ENCODE results near the gene ZBTB8OS. TPM values are rescaled to one million over a fixed set of nuclear protein-coding genes. Genes with fewer than 3 reads are reported as not detected.
"Not testable (repeated sequence)": the region's sequence is repeated elsewhere in the genome, so short reads cannot be mapped to it uniquely, and the experiment has no call there.

The ZBTB8OS gene
- total RNA-seq, 1 experiment from 2014 or later = 81.1 TPM

GRCh38 chr1:32636914-32637645, 13.3 kb downstream of the ZBTB8OS start:
- Histone ChIP-seq H3K9me3 (replicated peaks) (no peaks in the 10 kb centered on the region), H3K27ac (no peak overlapping the region), H3K27me3 (replicated peaks) (no peaks in the 10 kb centered on the region), H3K4me1 (replicated peaks) (no peaks in the 10 kb centered on the region), H3K4me3 (no peak overlapping the region), H3K36me3 (peaks cover 30% of the 10 kb centered on the region)
- no peak for DNase-seq (ENCODE audit: low read depth in 1 of 2, low spot score in 2 of 2)

GRCh38 chr1:32635508-32636277, 14.7 kb downstream of the ZBTB8OS start:
- H3K4me1 ChIP-seq (replicated peaks) = no peaks in the 10 kb centered on the region
- no peaks in the 10 kb centered on the region for H3K27me3 ChIP-seq (replicated peaks)
- peaks cover 34% of the 10 kb centered on the region for H3K36me3 ChIP-seq
- H3K4me3 ChIP-seq = no peak overlapping the region
- no peaks in the 10 kb centered on the region for H3K9me3 ChIP-seq (replicated peaks)
- DNase-seq (ENCODE audit: low read depth in 1 of 2, low spot score in 2 of 2) = no peak
- no peak overlapping the region for H3K27ac ChIP-seq

GRCh38 chr1:32632829-32633228, 17.5 kb downstream of the ZBTB8OS start:
- H3K36me3 ChIP-seq = peaks cover 40% of the 10 kb centered on the region
- no peak for DNase-seq (ENCODE audit: low read depth in 1 of 2, low spot score in 2 of 2)
- H3K4me3 ChIP-seq = no peak overlapping the region
- no peak overlapping the region for H3K27ac ChIP-seq
- H3K4me1 ChIP-seq (replicated peaks) = no peaks in the 10 kb centered on the region
- H3K9me3 ChIP-seq (replicated peaks) = no peaks in the 10 kb centered on the region
- H3K27me3 ChIP-seq (replicated peaks) = no peaks in the 10 kb centered on the region

- H3K36me3 ChIP-seq = peaks cover 59% of the 10 kb centered on the region
- not testable (repeated sequence) for H3K27ac ChIP-seq; H3K9me3 ChIP-seq (replicated peaks); H3K4me3 ChIP-seq; H3K27me3 ChIP-seq (replicated peaks); DNase-seq (ENCODE audit: low read depth in 1 of 2, low spot score in 2 of 2); H3K4me1 ChIP-seq (replicated peaks)
Measured at GRCh38 chr1:32630173-32630572, 20.2 kb downstream of the ZBTB8OS start.

- DNase-seq (ENCODE audit: low read depth in 1 of 2, low spot score in 2 of 2) = no peak
- no peaks in the 10 kb centered on the region for H3K27me3 ChIP-seq (replicated peaks)
- H3K36me3 ChIP-seq = peaks cover 54% of the 10 kb centered on the region
- H3K9me3 ChIP-seq (replicated peaks) = no peaks in the 10 kb centered on the region
- no peaks in the 10 kb centered on the region for H3K4me1 ChIP-seq (replicated peaks)
- no peak overlapping the region for H3K4me3 ChIP-seq
- H3K27ac ChIP-seq = no peak overlapping the region
Measured at GRCh38 chr1:32627596-32628162, 22.7 kb downstream of the ZBTB8OS start.

- Histone ChIP-seq H3K4me3 (no peak overlapping the region), H3K36me3 (peaks cover 50% of the 10 kb centered on the region), H3K9me3 (replicated peaks) (no peaks in the 10 kb centered on the region), H3K4me1 (replicated peaks) (no peaks in the 10 kb centered on the region), H3K27ac (no peak overlapping the region), H3K27me3 (replicated peaks) (no peaks in the 10 kb centered on the region)
- no peak for DNase-seq (ENCODE audit: low read depth in 1 of 2, low spot score in 2 of 2)
Measured at GRCh38 chr1:32626176-32626575, 24.2 kb downstream of the ZBTB8OS start.

- no peak for DNase-seq (ENCODE audit: low read depth in 1 of 2, low spot score in 2 of 2)
- no peaks in the 10 kb centered on the region for H3K9me3 ChIP-seq (replicated peaks)
- no peaks in the 10 kb centered on the region for H3K27me3 ChIP-seq (replicated peaks)
- H3K27ac ChIP-seq = no peak overlapping the region
- no peak overlapping the region for H3K4me3 ChIP-seq
- H3K4me1 ChIP-seq (replicated peaks) = no peaks in the 10 kb centered on the region
- peaks cover 50% of the 10 kb centered on the region for H3K36me3 ChIP-seq
Measured at GRCh38 chr1:32623775-32624174, 26.6 kb downstream of the ZBTB8OS start.

GRCh38 chr1:32622806-32623681, 27.3 kb downstream of the ZBTB8OS start:
- Histone ChIP-seq H3K4me3 (no peak overlapping the region), H3K27me3 (replicated peaks) (no peaks in the 10 kb centered on the region), H3K36me3 (peaks cover 44% of the 10 kb centered on the region), H3K27ac (no peak overlapping the region), H3K4me1 (replicated peaks) (no peaks in the 10 kb centered on the region), H3K9me3 (replicated peaks) (no peaks in the 10 kb centered on the region)
- no peak for DNase-seq (ENCODE audit: low read depth in 1 of 2, low spot score in 2 of 2)

GRCh38 chr1:32622205-32622604, 28.1 kb downstream of the ZBTB8OS start:
- no peak overlapping the region for H3K27ac ChIP-seq
- no peaks in the 10 kb centered on the region for H3K9me3 ChIP-seq (replicated peaks)
- H3K27me3 ChIP-seq (replicated peaks) = no peaks in the 10 kb centered on the region
- no peaks in the 10 kb centered on the region for H3K4me1 ChIP-seq (replicated peaks)
- no peak for DNase-seq (ENCODE audit: low read depth in 1 of 2, low spot score in 2 of 2)
- H3K36me3 ChIP-seq = peaks cover 36% of the 10 kb centered on the region
- H3K4me3 ChIP-seq = no peak overlapping the region

- peaks cover 21% of the 10 kb centered on the region for H3K36me3 ChIP-seq
- no peak for DNase-seq (ENCODE audit: low read depth in 1 of 2, low spot score in 2 of 2)
Measured at GRCh38 chr1:32619701-32620485, 30.5 kb downstream of the ZBTB8OS start.

GRCh38 chr1:32618673-32619221, 31.6 kb downstream of the ZBTB8OS start:
- H3K27ac ChIP-seq = no peak overlapping the region
- no peak overlapping the region for H3K4me3 ChIP-seq
- no peaks in the 10 kb centered on the region for H3K27me3 ChIP-seq (replicated peaks)
- H3K36me3 ChIP-seq = peaks cover 19% of the 10 kb centered on the region
- no peaks in the 10 kb centered on the region for H3K4me1 ChIP-seq (replicated peaks)
- no peak for DNase-seq (ENCODE audit: low read depth in 1 of 2, low spot score in 2 of 2)
- H3K9me3 ChIP-seq (replicated peaks) = no peaks in the 10 kb centered on the region

More at GRCh38 chr1:32619701-32620485, 30.5 kb downstream of the ZBTB8OS start:
- H3K27me3 ChIP-seq (replicated peaks) = no peaks in the 10 kb centered on the region
- no peak overlapping the region for H3K27ac ChIP-seq
- no peaks in the 10 kb centered on the region for H3K4me1 ChIP-seq (replicated peaks)
- H3K4me3 ChIP-seq = no peak overlapping the region
- no peaks in the 10 kb centered on the region for H3K9me3 ChIP-seq (replicated peaks)

- no peak for DNase-seq (ENCODE audit: low read depth in 1 of 2, low spot score in 2 of 2)
- Histone ChIP-seq H3K27ac (no peak overlapping the region), H3K36me3 (no peaks in the 10 kb centered on the region), H3K4me1 (replicated peaks) (peaks cover 9% of the 10 kb centered on the region), H3K27me3 (replicated peaks) (no peaks in the 10 kb centered on the region), H3K9me3 (replicated peaks) (no peaks in the 10 kb centered on the region), H3K4me3 (no peak overlapping the region)
Measured at GRCh38 chr1:32613472-32613871, 36.9 kb downstream of the ZBTB8OS start.

Measured in SJSA1 (cell line).